ENCODE results near the gene SLC25A13.

The SLC25A13 gene

DNA sequence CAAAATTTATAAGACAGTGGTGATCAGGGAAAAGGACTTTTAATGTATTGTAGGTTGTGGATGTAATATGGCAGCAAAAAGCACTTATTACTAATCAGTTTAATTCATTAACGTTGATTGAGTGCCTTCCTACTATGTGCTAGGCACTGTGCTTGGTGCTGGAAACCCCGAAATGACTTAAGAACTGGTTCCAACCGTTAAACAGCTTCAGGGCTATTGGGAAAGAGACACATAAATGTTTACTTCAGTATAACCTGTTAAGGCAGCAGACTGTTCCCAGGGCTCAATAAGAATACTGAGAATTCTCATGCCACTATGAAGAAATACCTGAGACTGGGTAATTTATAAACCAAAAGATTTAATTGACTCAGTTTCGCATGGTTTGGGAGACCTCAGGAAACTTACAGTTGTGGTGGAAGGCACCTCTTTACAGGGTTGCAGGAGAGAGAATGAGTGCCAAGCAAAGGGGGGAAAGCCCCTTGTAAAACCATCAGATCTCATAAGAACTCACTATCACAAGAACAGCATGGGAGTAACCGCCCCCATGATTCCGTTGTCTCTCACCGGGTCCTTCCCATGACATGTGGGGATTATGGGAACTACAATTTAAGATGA is 1.1 kb upstream of the SLC25A13 start:
- DNase-seq (ENCODE audit: low read depth in 1 of 2, low spot score in 1 of 2): no peak

GRCh38 chr7:96322373-96322695 is 436 bp upstream of the SLC25A13 start:
- DNase-seq (ENCODE audit: low read depth in 1 of 2, low spot score in 1 of 2): no peak

- DNase-seq (ENCODE audit: low read depth in 1 of 2, low spot score in 1 of 2): peak in 1 of 2 donors; percentile 33
Measured at GRCh38 chr7:96321031-96321657, 754 bp downstream of the SLC25A13 start.

- DNase-seq (ENCODE audit: low read depth in 1 of 2, low spot score in 1 of 2): no peak
Measured at GRCh38 chr7:96320442-96320841, 1.5 kb downstream of the SLC25A13 start.

GRCh38 chr7:96319439-96319838 is 2.5 kb downstream of the SLC25A13 start:
- no peak for DNase-seq (ENCODE audit: low read depth in 1 of 2, low spot score in 1 of 2)

DNA sequence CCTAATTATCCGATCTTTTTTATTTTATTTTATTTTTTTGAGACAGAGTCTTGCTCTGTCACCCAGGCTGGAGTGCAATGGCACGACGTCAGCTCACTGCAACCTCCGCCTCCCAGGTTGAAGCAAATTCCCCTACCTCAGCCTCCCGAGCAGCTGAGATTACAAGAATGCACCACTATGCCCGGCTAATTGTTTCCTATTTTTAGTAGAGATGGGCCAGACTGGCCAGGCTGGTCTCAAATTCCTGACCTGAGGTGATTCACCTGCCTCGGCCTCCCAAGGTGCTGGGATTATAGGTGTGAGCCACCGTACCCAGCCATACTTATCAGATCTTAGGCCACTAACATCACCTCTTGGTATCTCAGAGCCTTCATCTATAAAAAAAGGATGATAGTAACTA is 4.9 kb downstream of the SLC25A13 start:
- no peak for DNase-seq (ENCODE audit: low read depth in 1 of 2, low spot score in 1 of 2)

DNA sequence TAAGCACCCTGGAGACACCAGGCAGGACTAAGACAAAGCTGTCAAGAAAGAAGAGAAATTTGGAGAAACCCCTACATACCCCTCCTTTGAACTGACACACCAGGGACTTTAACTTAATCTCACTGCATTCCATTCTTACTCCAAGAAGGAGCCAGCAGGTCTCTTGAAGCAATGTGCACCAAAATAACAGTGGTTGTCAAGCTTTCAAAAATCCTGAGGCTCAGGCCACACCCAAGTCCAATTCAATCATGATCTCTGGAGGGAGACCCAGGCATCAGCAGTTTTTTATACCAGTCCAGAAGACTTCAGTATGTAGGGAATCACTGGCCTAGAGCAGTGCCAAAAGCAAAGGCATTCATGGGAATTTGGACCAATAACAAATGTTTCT is 6.8 kb downstream of the SLC25A13 start:
- no peak for DNase-seq (ENCODE audit: low read depth in 1 of 2, low spot score in 1 of 2)

- DNase-seq (ENCODE audit: low read depth in 1 of 2, low spot score in 1 of 2): no peak
Measured at GRCh38 chr7:96314402-96315124, 7.3 kb downstream of the SLC25A13 start.

DNA sequence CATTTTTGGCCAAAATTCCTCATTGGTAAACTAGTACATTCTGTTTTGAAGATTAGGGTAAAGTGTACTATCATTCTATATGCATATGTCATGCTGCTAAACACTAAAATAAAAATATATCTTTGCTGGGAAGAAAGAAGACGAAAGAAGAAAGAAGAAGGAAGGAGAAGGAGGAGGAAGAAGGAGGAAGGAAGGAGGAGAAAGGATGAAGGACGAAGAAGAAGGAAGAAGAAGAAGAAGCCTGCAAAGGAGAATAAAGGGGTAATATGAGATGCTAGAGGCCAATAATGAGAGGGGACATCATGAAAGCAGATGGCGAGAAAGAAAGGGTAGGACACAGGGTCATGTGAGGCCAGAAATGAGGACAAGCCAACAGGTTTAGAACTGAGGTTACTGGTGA is 8.0 kb downstream of the SLC25A13 start:
- DNase-seq (ENCODE audit: low read depth in 1 of 2, low spot score in 1 of 2): no peak

- DNase-seq (ENCODE audit: low read depth in 1 of 2, low spot score in 1 of 2): no peak
Measured at GRCh38 chr7:96312502-96312901, 9.4 kb downstream of the SLC25A13 start.

DNA sequence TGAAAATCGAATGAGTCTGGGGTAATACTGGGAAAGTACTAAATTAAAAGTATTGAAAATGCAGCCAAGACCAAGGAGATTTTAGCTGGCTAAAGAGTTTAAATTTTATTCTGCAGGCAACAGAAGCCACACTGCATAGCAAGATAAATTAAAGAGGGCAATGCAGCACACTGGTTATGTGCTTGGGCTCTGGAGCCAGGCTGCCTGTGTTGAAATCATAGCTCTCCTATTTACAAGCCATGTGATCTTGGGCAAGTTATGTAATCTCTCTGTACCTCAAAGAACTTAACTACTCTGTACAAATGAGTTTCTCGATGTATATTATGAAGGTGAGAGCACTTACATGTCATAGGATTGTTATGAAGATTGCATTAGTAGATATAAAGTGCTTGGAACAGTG is 9.9 kb downstream of the SLC25A13 start:
- no peak for DNase-seq (ENCODE audit: low read depth in 1 of 2, low spot score in 1 of 2)

DNA sequence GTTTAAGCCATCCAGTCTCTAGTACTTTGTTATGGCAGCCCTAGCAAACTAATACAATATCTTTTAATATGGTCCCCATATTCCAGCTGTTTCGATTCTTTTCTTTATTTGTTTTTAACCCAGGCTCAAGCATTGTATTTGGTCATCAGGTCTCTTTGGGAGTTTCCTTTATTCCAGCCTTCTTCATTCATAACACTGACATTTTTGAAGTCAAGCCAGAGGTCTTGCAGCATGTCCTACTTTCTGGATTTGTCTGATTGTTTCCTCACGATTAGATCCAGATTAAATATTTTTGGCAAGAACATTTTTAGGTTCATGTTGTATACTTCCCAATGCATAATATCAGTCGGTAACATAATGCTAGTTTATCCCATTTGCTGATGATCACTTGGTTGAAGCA is 11.8 kb downstream of the SLC25A13 start:
- DNase-seq (ENCODE audit: low read depth in 1 of 2, low spot score in 1 of 2): no peak

GRCh38 chr7:96308950-96309263 is 13.0 kb downstream of the SLC25A13 start:
- no peak for DNase-seq (ENCODE audit: low read depth in 1 of 2, low spot score in 1 of 2)

GRCh38 chr7:96308253-96308949 is 13.5 kb downstream of the SLC25A13 start:
- DNase-seq (ENCODE audit: low read depth in 1 of 2, low spot score in 1 of 2): no peak

- no peak for DNase-seq (ENCODE audit: low read depth in 1 of 2, low spot score in 1 of 2)
Measured at GRCh38 chr7:96306385-96307125, 15.3 kb downstream of the SLC25A13 start.

- DNase-seq (ENCODE audit: low read depth in 1 of 2, low spot score in 1 of 2): no peak
Measured at GRCh38 chr7:96305915-96306314, 16.0 kb downstream of the SLC25A13 start.

DNA sequence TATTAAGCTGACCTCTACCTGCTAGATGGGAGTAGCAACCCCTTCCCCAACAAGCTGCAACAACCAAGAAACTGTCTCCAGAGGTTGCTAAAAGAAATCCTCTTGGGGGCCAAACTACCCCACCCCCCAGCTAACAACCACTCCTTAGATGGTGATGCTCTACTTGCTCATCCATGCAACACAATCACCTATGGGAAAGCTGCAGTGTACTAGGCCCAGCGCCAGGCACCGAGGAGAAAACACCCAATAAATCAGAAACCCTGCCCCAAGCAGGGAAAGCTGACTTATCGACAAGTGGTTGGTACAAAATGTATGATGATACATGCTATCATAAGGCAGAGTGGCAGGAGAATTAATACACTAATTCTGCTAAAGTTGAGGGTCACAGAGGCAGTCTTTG is 17.3 kb downstream of the SLC25A13 start:
- no peak for DNase-seq (ENCODE audit: low read depth in 1 of 2, low spot score in 1 of 2)

DNA sequence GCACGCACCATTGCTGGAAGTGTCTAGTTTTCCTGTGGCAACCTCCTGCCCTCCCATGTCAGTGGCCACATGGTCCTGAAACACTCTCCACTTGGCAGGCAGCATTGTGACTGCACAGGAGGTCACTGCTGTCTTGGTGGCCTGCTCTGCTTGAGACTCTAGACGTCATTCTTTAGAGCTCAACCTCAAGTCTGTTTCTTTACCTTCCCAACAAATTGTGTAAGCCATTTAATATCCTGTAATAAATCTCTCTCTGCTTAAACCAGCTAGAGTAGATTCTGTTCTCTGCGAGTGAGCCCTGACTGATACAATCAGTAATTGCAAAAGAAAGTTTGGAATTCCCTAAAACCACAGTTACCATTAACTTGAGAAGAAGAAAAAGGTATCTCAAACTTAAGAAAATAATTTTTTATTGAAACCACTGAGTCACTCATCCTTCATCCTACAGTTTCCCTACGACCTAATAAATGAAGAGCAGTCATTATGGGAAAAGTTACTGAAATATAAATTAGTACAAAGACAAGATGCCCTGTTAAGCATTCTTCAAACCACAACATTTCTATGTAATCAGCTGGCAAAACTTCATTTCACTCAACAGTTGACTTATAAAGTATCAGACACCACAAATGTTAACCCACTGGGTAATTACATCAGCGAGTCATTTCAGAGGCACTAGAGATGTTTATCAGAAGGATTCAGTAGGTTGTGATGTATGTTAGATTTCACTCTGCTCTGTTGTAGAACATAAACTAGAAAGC is 18.0 kb downstream of the SLC25A13 start:
- no peak for DNase-seq (ENCODE audit: low read depth in 1 of 2, low spot score in 1 of 2)

DNA sequence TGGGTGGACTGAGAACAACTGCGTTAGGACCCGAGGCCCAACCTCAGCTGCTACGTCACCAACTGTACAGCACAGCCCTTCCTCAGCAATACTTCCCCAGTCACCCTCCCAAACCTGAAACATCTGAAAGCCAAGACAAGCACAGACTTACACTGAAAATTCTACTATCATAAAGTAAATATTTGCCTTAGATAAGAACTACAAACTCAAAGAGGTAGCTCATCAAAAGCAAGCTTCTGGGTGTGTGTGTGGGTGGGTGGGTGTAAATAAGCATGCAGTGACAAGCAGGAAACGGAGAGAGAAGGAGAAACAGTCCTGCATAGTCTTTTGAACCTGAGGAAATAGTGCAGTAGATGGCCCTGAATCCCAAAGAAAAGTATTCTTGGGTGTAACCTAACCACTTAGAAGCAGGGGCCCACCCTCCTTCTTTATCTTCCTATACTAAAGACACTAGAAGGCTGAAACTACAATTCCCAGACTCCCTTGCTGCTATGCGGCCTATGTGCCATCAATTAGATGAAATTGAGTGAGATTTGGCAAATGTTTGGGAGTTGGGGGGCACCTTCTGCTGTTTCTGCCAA is 18.7 kb downstream of the SLC25A13 start:
- no peak for DNase-seq (ENCODE audit: low read depth in 1 of 2, low spot score in 1 of 2)

DNA sequence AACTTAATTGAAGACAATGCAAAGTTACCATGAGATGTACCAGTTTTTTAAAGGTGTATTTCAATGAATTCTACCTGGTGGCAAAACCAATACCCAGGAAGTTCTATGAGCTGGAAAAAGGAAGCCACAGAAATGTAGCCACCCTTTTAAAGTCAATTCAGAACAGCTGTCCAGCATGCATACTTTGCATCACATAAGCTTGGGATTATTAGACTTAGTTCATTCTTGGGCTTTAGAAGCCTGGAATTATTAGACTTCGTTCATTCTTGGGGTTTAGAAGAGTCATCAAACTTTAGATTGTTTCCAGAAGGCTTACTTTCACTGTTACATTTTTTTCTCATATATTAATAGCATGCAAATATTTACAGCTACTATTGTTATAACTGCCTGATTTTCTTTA is 20.9 kb downstream of the SLC25A13 start:
- DNase-seq (ENCODE audit: low read depth in 1 of 2, low spot score in 1 of 2): no peak

GRCh38 chr7:96300502-96300901 is 21.4 kb downstream of the SLC25A13 start:
- no peak for DNase-seq (ENCODE audit: low read depth in 1 of 2, low spot score in 1 of 2)

Measured in stimulated activated CD4-positive, alpha-beta T cell treated with anti-CD3 and anti-CD28 coated beads, Interleukin-15, amount 100 ng/mL, for 1 hour (primary cell).